ENCODE results near the gene NCK2. TPM values are rescaled to one million over a fixed set of nuclear protein-coding genes. Genes with fewer than 3 reads are reported as not detected.

NCK2 gene
- total RNA-seq, 1 experiment from 2014 or later, result 21.6 TPM

DNA sequence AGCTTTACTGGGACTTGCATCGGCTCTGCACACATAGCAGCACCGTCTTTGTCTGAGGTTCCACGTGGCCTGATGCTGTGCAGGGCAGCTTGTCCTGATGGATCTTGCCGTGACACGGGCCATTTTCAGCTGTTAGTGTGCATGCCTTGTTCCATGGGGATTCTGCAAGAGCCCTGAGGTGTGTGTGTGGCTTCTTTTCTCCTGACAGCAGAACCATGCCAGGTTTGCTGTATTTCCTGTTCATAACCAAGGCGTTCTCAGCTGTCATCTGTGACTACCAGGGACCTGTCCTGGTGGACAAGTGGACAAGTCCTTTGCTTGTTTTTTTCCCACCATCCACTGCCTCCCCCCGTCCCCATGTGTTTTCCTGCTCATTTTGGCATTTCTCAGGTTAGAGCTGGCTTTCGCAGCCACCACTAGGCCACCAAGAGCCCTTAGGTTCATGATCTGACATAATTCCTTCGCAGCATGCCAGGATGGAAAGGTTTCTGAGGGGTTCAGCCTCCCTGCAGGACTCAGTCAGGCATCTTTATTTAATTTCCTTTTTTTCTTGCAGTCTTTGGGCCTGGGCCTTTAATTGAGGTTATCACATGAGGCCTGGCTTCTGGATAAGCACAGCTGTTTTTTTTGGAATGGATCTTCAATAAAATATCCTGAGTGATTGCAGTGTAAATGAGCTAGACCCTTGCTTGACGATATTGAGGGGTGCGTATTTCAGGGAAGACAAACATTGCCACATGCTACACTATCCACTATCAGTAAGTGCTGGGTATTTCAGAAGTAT lies 139.4 kb downstream of the NCK2 start:
- no peak for DNase-seq (ENCODE audit: low spot score)
- TF ChIP-seq EZH2 (IDR thresholded peaks at IDR 0.05; ENCODE audit: borderline replicate concordance, low read depth, low read length, poor library complexity, severe bottlenecking), result no peak
- TF ChIP-seq, protein P1, sequence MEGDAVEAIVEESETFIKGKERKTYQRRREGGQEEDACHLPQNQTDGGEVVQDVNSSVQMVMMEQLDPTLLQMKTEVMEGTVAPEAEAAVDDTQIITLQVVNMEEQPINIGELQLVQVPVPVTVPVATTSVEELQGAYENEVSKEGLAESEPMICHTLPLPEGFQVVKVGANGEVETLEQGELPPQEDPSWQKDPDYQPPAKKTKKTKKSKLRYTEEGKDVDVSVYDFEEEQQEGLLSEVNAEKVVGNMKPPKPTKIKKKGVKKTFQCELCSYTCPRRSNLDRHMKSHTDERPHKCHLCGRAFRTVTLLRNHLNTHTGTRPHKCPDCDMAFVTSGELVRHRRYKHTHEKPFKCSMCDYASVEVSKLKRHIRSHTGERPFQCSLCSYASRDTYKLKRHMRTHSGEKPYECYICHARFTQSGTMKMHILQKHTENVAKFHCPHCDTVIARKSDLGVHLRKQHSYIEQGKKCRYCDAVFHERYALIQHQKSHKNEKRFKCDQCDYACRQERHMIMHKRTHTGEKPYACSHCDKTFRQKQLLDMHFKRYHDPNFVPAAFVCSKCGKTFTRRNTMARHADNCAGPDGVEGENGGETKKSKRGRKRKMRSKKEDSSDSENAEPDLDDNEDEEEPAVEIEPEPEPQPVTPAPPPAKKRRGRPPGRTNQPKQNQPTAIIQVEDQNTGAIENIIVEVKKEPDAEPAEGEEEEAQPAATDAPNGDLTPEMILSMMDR (conservative IDR thresholded peaks at IDR 0.05; ENCODE audit: low read depth, low read length), result no peak
- no peaks in the 10 kb centered on the region for H3K27me3 ChIP-seq (replicated peaks; ENCODE audit: insufficient read depth, low read depth, low read length, poor library complexity)
- no peaks in the 10 kb centered on the region for H3K36me3 ChIP-seq (ENCODE audit: insufficient read depth, low read length, poor library complexity, severe bottlenecking)
- CTCF ChIA-PET, result no interaction called here
- no peak overlapping the region for H3K27ac ChIP-seq (ENCODE audit: low read depth, low read length, poor library complexity, severe bottlenecking)
- intact Hi-C loops (cut with micrococcal nuclease; ENCODE audit: unreplicated experiment), result no loop called here
- no TSS peak for BruUV-seq (replicated peaks)
- no peaks in the 10 kb centered on the region for H3K9me3 ChIP-seq (ENCODE audit: low read depth, low read length, poor library complexity, severe bottlenecking)
- no peak overlapping the region for H3K4me3 ChIP-seq (ENCODE audit: low read depth, low read length, poor library complexity, severe bottlenecking)
- POLR2A ChIA-PET (ENCODE audit: low non-redundant PET), result no interaction called here
- no peaks in the 10 kb centered on the region for H3K4me1 ChIP-seq (ENCODE audit: insufficient read depth, low read length, poor library complexity, severe bottlenecking)

DNA sequence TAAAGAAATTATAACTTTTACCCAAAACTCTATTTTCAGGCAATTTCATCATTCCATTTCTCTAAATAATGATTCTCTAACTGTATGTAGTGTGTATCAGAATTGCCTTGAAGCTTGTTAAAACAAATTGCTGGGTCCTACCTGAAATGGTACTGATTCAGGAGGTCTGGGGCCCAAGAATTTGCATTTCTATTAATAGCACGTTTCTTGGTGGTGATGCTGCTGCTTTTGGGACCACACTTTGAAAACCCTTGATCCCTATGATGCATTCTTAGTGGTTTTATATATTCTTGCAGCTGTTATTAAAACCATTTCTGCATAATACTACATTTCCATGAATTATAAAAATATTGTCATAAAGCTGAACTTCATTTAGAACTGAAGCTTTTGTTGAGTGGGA lies 140.7 kb downstream of the NCK2 start:
- no peaks in the 10 kb centered on the region for H3K9me3 ChIP-seq (ENCODE audit: low read depth, low read length, poor library complexity, severe bottlenecking)
- no peaks in the 10 kb centered on the region for H3K27me3 ChIP-seq (replicated peaks; ENCODE audit: insufficient read depth, low read depth, low read length, poor library complexity)
- no peak overlapping the region for H3K4me3 ChIP-seq (ENCODE audit: low read depth, low read length, poor library complexity, severe bottlenecking)
- ChIA-PET POLR2A (ENCODE audit: low non-redundant PET) (no interaction called here), CTCF (no interaction called here)
- no peak for DNase-seq (ENCODE audit: low spot score)
- intact Hi-C loops (cut with micrococcal nuclease; ENCODE audit: unreplicated experiment), result no loop called here
- no peaks in the 10 kb centered on the region for H3K4me1 ChIP-seq (ENCODE audit: insufficient read depth, low read length, poor library complexity, severe bottlenecking)
- no TSS peak for BruUV-seq (replicated peaks)
- no peak overlapping the region for H3K27ac ChIP-seq (ENCODE audit: low read depth, low read length, poor library complexity, severe bottlenecking)
- TF ChIP-seq, protein P1 (conservative IDR thresholded peaks at IDR 0.05; ENCODE audit: low read depth, low read length), result no peak
- TF ChIP-seq EZH2 (IDR thresholded peaks at IDR 0.05; ENCODE audit: borderline replicate concordance, low read depth, low read length, poor library complexity, severe bottlenecking), result no peak
- no peaks in the 10 kb centered on the region for H3K36me3 ChIP-seq (ENCODE audit: insufficient read depth, low read length, poor library complexity, severe bottlenecking)

DNA sequence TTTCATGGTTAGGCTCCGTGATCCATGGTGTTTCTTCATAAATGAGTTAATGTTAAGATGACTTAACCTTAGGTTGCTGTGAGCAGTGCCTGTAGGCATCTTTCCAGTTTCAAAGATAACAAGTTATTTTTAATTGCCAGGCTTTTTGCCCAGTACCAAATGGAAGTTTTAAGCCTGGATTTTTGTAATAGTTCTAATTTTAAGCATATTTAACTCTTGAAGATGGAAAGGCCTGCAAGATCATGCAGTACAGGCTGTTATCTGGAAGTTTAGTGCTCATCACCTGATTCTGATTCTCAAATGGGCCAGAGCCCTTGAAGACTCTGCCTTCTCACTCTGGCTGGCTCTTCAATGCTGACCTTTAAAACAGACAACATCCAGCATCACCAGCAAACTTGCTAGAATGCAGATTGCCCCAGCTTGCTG lies 141.3 kb downstream of the NCK2 start:
- CTCF ChIA-PET, result no interaction called here
- POLR2A ChIA-PET (ENCODE audit: low non-redundant PET), result no interaction called here
- intact Hi-C loops (cut with micrococcal nuclease; ENCODE audit: unreplicated experiment), result no loop called here

More for the DNA sequence above, 141.3 kb downstream of the NCK2 start:
- no peaks in the 10 kb centered on the region for H3K27me3 ChIP-seq (replicated peaks; ENCODE audit: insufficient read depth, low read depth, low read length, poor library complexity)
- no peaks in the 10 kb centered on the region for H3K4me1 ChIP-seq (ENCODE audit: insufficient read depth, low read length, poor library complexity, severe bottlenecking)
- H3K27ac ChIP-seq (ENCODE audit: low read depth, low read length, poor library complexity, severe bottlenecking), result no peak overlapping the region
- H3K9me3 ChIP-seq (ENCODE audit: low read depth, low read length, poor library complexity, severe bottlenecking), result no peaks in the 10 kb centered on the region
- no peak overlapping the region for H3K4me3 ChIP-seq (ENCODE audit: low read depth, low read length, poor library complexity, severe bottlenecking)
- BruUV-seq (replicated peaks), result no TSS peak
- no peak for TF ChIP-seq EZH2 (IDR thresholded peaks at IDR 0.05; ENCODE audit: borderline replicate concordance, low read depth, low read length, poor library complexity, severe bottlenecking)
- TF ChIP-seq, protein P1 (conservative IDR thresholded peaks at IDR 0.05; ENCODE audit: low read depth, low read length), result no peak
- no peak for DNase-seq (ENCODE audit: low spot score)
- H3K36me3 ChIP-seq (ENCODE audit: insufficient read depth, low read length, poor library complexity, severe bottlenecking), result no peaks in the 10 kb centered on the region

All from A673 (cell line).